NCI-H128 (cell line): Measurements from ENCODE around the gene MAGI1.
"Not testable (repeated sequence)": the region's sequence is repeated elsewhere in the genome, so short reads cannot be mapped to it uniquely, and the experiment has no call there.

Source experiments
- DNase-seq: peaks from one replicate; lab custom pipeline; 2025; ENCODE audit not compliant: unreplicated experiment; lab: John Stamatoyannopoulos, UW

Gene MAGI1

DNA sequence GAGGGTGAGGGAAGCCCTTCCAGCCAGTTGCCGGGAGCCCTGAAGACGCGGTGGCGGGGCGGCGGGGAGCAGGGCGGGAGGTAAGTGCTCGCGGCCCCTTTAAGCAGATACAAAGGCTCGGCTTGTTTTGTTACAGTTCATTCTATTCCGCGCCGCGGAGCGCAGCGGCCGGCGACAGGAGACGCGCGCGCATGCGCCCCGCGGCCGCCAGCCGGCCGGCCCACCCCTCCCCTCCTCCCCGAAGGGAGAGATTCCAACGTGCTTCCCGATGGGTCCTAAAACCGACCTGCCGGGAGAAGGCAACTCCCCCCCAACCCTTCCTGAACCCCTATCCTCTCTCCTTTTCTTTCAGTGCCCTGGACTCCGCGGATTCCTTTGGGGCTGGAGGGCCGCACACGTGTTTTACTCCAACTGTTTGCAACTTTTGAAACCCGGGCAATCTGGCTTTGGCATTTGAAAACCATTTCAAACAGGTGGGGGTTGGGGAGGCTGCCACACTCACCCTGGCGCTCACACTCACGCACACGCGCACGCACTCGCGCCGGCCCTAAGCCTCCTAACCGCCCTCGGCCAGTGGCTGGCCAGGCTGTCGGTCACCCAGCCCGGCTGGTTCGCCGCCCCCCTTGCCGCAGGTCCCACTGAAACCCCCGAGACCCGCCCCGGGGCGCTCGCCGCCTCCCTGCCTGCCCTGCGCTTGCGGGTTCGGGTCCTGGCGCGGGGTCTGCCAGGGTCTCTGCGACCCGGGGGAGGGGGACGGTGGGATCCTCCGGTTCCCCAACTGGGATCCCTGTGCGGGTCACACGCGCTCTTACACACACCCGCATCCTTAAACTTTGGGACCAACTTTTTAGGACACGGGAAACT lies at the start of gene MAGI1:
Gene MAGI1 (minus strand): TSS at position 193 of the 864 bp plus-strand sequence. CDS start 610 bp downstream, outside the sequence.
- peak; percentile 56 for DNase-seq

DNA sequence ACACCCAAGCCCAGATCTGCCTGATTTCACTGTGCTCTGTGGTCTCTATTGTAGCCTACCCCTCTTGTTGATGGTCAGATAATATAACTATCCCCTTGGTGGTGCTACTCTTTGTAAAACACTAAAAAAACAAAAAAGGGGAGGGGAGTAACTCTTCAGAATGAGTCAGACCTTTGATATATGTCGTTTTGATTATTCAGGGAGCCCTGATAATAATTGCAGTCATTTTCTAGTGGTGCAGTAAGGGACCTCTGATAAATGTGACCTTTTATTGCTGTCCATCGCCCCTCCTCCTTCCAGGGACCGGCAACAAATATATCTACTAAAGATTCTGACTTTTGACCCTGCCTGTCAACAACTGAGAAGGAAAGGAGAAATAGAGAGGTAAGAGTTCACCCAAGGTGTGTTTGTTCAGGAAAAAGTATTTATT lies 45.1 kb upstream of the MAGI1 start:
- DNase-seq = no peak

DNA sequence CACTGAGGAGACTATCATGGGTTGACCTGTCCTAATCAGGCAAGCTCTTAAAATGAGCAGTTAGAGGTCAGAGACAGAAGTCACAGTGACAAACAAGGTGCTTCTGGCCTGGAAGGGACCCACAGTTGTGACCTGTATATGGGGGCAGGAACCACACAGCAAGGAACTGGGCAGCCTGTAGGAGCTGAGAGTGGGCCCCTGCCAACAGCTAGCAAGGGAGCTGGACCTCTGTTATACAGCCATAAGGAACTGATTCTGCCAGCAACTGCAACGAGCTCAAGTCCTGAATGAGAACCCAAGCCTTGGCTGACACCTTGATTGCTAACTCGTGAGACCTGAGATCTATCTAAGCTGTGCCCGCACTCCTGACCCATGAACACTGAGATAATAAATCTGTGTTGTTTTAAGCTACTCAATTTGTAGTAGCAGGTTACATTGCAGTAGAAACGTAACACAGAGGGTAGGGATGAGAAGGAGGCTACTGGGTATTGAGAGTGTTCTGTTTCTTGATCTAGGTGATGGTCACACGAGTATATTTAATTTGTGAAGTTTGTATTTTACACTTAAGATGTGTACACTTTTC lies 44.5 kb upstream of the MAGI1 start:
- DNase-seq = no peak

DNA sequence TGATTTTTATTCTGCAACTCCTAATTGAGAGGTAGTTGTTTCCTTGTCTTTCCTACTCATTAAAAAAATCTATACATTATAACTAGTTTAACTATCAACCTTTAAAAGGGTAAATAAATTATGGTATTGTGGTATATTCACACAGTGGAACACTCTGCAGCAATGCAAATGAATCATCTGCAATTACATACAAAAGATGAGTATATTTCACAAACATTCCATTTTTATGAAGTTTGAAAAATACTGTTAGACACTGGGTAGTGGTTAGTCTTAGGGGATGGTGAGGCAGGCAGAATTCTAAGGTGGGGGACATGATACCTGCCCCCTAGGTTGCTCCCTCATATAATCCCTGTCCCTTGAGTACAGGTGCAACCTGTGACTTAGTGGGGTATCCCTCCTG lies 44.0 kb upstream of the MAGI1 start:
- no peak for DNase-seq

DNA sequence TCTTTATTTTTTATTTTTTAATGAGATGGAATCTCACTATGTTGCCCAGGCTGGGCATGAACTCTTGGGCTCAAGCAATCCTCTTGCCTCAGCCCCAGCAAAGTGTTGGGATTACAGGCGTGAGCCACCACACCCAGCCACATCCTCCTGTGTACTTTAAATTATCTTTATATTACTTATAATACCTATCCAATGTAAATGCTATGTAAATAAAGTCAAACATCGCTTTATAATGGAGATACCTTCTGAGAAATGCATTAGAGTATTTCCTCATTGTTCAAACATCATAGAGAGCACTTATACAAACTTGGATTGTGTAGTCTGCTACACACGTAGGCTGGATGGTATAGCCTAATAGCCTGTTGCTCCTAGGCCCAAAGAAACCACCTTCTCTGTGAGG lies 41.4 kb upstream of the MAGI1 start:
- DNase-seq = no peak

DNA sequence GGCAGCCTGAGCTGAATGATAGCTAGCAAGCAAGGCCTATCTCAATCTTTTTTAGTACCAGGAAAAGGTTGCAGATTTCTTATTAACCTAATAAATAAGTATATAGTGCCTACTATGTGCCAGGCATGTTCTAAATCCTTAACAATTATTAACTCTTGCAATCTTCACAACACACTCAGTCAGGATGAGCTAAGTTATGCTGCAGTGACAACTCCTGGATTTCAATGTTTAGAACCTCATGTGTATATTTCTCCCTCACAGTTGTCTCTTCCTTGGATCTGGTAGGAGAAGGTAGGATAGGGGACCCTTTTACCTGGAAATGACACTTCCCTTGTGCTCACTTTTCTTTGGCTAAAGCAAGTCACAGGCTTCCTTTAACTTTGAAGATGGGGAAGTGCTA lies 39.3 kb upstream of the MAGI1 start:
- DNase-seq = no peak

DNA sequence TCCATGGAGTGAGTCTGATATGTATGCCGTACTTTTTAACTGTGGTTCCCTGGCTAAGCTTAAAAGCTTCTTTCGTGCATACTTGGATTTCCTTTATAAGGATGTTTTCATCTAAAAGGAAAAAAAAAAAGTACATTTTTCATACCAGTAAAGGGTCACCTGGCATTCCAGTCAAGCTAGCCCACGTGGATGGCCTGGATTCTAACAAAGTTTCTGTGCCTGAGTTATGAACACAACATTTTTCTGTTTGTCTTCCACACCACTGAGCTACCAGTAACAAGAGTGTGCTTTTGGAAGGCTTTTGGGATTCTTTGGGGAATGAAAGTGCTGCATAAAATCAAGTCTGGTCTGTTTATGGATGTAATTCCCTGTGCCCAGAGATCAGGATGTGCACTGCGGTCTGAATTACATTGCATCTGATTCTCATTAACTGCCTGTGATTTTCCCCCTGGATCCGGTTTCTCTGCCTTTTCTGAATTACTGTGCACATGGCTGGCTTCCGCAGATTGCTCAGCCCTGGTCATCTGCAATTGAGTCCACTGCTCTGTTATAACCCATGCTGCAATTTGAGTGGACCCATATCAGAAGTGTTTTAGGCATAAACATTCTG lies 38.2 kb upstream of the MAGI1 start:
- no peak for DNase-seq

DNA sequence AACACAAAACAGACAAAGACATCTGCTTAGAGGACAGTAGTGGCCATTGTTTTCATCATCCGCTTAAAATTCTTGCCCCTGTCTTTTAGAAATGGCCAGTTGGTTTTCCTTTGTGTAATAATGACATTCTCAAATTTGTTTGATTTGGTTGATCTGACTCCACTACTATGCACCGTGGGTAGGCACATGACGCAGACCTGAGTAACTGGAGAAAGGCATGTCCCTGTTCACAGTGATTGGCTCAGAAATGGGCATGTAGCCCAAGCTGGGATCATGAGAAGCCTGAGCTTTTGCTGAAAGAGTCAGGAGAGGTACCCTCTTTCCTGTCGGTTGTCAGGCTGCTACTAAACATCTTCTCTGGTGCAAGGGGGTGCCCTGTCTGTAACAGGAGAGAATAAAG lies 36.6 kb upstream of the MAGI1 start:
- DNase-seq = no peak

DNA sequence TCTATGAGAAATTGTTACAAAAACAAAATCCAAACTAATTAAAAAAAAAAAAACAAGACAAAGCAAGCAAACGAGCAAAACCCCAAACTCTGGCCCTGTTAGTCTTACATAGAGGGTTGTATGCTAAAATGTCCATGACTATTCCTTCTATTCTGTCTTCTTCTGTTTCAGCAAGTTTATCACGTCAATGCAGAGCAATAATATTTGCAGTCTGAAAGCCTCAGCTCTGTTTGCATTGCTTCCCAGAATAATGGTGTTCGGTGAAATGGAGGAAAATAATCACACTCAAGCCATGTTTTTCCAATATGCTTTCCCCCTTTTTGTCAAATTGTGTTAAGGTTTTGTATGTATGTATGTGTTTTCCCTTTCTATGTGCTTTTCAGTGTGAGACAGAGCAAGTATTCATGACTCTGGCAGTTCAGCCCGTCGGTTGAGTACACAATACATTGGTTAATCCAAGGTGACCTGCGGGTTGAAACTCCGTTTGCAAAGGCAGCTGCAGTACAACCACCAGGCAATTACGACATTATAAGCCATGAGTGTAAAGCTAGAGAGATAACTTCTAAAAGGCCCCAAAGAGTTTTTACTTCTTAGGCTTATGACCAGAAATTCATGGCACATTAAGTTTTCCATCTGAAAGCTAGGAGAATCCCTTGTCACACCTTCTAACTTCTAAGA lies 34.9 kb upstream of the MAGI1 start:
- no peak for DNase-seq

DNA sequence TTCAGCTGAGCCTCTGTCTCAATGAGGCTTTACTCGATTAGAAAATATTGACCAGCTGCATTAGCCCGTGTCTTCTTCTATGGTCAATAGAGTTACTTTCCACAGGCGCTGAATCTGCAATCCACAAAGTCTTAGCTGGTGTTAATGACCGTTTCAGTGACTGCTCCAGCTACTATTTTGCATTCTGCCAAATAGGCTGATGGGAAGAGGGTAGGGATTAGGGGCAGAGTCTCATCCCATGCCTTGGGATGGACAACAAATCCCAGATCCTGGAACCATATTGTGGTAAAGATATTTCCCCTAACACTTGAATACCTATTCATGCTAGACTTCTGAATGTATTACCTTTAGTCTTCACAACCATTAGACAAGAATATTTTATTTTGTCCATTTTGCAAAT lies 29.5 kb upstream of the MAGI1 start:
- DNase-seq = no peak

DNA sequence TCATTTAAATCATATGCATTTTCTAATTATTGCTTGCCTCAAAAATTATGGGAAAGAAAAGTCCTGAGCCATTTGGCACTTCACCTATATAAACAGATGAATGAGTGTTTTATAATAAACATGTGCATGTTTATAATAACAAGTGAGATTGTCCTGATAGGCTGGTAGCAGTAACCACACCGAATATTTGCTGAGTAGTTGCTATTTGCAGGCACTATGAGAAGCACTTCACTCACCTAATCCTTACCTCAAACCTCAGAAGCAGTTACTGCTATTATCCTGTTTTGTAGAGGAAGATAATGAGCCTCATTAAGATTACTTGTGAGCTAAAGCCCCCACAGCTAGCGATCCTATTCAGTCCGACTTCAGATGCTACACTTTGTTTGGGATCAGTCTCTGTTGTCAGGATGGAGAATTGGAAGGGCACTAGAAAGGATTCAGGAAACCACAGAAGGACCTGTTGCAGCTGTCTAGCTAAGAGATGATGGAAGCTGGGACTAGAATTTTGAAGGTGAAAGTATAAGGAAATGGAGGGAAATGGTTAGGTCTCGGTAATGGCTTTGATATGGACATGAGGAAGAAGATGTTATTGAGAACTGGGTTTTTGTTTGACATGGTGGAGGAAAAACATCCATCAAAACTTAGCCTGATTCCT lies 28.4 kb upstream of the MAGI1 start:
- DNase-seq = no peak

DNA sequence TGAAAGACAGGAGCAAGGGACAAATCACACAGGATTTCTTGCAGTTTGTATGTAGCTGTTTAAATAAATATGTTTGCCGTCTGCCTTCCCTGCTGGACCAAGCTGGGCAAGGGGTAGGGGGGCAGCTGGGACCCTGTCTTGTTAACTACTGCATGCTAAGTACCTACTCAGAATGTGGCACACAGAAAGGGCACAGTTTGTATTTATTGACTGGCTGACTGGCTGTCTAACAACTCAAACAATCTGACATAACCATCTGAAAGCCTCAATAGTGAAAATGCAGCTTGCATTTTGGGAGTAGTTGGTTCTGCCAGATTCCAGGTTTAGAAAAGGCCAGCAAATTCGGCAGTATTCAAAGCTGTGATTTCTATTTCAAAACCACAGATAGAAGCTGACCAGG lies 16.6 kb upstream of the MAGI1 start:
- DNase-seq = no peak

DNA sequence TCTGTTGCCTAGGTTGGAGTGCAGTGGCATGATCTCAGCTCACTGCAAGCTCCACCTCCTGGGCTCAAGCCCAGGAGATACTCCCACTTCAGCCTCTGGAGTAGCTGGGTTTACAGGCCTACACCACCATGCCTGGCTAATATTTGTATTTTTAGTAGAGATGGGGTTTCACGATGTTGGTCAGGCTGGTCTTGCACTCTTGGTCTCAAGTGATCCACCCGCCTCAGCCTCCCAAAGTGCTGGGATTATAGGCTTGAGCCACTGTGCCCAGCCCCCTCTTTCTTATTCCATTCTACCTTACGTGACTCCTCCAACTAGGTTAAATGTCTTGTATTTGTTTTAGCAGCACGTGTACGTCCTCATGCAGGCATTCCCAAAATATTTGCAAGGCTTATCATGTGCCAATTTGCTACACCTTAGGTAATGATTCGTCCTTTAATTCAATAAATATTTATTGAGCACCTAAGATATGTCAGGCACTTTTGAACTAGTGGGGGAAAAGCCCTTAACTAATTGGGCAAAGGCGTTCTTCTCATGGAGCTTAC lies 14.9 kb upstream of the MAGI1 start:
- DNase-seq = no peak

DNA sequence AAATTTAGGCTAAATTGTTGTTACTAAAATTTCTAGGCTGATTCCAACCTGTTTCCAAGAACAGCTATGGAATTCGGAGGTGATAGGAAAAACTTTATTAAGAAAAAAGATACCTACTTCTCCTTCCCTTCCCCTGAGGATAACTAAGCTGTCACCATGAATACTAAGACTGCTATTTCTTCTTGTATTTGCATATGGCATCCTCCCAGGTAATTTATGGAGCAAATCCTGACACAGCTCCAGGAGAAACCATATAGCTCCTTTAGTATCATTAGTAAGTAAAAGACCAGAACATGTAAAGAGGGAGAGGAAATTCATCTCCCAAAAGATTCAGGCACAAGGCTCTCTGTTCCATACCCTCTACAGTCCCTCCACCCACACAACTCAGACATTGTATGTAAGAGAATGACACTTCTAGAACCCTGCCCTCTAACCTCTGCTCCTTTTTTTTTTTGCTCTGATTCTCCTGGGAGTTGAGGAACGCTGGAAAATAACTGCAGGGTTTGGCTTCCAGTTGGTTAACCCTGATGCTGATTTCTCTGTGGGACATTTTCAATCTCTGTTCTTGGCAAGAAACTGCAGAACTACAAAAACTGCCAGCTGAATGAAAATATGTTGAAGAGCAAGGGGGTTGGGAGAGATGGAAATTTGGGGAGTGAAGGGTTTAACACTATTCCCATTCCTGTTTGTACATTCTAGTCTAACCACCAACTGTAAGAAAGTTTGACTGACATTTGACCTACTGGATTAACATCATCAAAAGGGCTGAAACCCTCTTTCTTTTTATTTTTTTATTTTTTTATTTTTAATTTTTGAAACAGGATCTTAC lies 14.2 kb upstream of the MAGI1 start:
- no peak for DNase-seq

DNA sequence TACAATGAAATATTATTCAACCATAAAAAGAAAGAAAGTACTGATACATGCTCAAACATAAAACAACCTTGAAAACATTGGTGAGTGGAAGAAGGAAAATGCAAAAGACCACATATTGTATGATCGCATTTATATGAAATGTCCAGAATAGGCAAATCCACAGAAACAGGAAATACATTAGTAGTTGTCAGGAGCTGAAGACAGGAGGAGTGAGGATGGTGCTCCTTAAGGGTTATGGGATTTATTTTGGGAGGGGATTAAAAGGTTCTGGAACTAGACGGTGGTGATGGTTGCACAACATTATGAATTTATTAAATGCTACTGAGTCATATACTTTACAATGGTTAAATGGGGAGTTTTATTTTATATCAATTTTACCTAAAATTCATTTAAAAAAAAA lies 12.1 kb upstream of the MAGI1 start:
- DNase-seq = no peak

DNA sequence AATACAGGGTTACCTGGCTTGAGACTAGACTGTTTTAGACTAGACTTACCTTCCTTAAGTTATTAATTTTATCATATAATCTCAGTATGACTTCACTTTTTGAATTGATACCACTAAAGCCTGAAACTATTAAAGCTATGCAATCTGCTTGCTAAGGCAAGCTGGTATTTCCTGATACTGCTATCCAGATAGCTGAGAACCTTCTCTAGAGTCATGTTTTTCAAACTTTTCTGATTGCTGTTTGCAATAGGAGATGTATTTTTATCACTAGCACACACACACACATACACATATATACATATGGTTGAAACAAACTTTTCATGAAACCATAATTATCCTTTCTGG lies 9.3 kb upstream of the MAGI1 start:
- no peak for DNase-seq

DNA sequence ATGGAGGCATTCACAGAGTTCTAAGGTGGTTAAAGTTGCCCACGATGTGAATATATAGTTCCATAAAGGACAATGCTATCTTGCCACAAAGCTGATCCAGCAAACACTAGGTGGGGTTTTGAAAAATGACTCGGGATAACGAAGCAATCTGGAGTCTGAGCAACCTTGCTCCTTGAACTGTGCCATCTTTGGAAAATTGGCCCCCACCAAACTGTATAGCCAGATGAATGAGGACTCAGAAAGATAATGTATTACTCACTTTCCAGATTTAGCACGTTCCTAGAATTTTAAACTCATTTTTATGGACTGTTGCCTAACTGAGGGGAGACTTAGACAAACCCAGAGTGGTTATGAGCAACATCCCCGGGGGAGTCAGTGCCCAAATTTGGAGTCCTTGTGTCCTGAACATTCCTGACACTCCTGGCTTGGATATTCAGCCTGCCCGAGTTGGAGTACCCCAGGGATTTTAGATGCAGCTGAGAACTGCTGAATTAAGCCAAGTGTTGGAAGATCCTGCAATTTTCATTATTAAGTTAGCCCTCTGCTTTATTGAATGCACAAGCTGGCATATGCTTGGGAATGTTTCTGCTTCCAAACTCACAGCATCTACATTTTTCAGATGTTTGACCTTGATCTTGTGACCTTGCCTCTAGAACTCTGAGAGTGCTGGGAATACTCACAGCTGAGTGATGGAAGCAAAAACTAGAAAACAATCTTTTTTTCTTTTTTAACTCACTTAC lies 8.8 kb upstream of the MAGI1 start:
- no peak for DNase-seq

DNA sequence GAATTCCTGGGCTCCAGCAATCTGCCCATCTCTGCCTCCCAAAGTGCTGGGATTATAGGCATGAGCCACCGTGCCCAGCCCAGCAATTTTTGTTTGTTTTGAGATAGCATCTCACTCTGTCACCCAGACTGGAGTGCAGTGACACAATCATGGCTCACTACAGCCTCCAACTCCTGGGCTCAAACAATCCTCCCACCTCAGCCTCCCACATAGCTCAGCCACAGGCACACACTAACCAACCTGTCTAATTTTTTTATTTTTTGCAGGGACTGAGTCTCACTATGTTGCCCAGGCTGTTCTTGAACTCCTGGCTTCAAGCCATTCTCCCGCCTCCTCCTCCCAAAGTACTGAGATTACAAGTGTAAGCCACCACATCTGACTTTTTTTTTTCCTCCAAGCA lies 7.6 kb upstream of the MAGI1 start:
- DNase-seq = not testable (repeated sequence)

DNA sequence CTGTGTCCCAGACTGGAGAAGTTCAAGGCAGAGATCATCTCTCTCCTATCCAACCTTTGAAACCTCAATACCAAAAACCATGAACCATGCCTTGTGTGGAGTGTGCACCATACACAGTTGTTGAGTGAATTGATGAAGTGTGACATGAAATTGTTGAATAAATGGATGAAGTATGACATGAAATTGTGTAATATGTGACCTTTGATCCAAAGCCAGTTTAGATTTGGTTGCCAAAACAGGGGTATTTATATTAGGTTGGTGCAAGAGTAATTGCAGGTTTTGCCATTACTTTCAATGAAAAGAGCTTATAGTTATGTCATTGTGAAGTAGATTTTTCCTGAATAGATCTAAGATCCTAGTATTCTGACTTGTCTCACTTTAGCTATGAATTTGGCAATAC lies 3.1 kb upstream of the MAGI1 start:
- no peak for DNase-seq
